ENCODE measurements around the gene ANKRD40.

ANKRD40 gene

DNA sequence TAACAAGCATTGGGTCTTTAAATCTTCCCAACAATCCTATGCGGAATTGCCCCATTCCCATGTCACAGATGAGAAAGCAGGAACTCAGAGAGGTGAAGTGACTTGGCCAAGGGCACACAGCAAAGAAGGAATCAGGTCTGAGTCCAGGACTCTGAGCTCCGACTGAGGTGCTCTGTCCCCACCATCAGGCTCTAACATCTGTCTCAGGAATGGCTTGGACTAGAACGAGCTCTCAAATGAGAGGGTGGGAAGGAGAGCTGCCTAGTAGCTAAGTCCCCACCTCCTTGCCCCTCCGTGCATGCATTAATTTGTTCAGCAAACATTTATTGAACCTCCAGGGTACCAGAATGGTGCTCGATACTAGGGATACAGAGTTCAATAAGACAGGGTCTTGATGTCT is 46.4 kb downstream of the ANKRD40 start:
- Histone ChIP-seq H3K9ac (ENCODE audit: low read depth in 1 of 2, low read length in 2 of 2) (peak overlapping the region in 1 of 2 donors; percentile 13), H3K27ac (ENCODE audit: low read depth, low read length) (peak overlapping the region; percentile 8), H3K4me3 (ENCODE audit: low read depth in 1 of 2, low read length in 2 of 2) (no peak overlapping the region), H3K4me1 (ENCODE audit: control insufficient read depth in 1 of 2, insufficient read depth in 2 of 2, low read length in 2 of 2) (peaks cover 49 to 57% of the 10 kb centered on the region in 2 donors), H3K36me3 (ENCODE audit: control insufficient read depth in 1 of 2, insufficient read depth in 2 of 2, low read length in 2 of 2) (no peaks in the 10 kb centered on the region), H3K27me3 (ENCODE audit: control insufficient read depth in 1 of 2, insufficient read depth in 2 of 2, low read length in 2 of 2) (no peaks in the 10 kb centered on the region), H3K9me3 (ENCODE audit: control insufficient read depth in 1 of 2, low read length in 2 of 2) (no peaks in the 10 kb centered on the region)

GRCh38 chr17:50660887-50661345 is 46.8 kb downstream of the ANKRD40 start:
- Histone ChIP-seq H3K9ac (ENCODE audit: low read depth in 1 of 2, low read length in 2 of 2) (peak overlapping the region; percentile 13 to 29), H3K27me3 (ENCODE audit: control insufficient read depth in 1 of 2, insufficient read depth in 2 of 2, low read length in 2 of 2) (no peaks in the 10 kb centered on the region), H3K36me3 (ENCODE audit: control insufficient read depth in 1 of 2, insufficient read depth in 2 of 2, low read length in 2 of 2) (no peaks in the 10 kb centered on the region), H3K27ac (ENCODE audit: low read depth, low read length) (no peak overlapping the region), H3K4me3 (ENCODE audit: low read depth in 1 of 2, low read length in 2 of 2) (no peak overlapping the region), H3K4me1 (ENCODE audit: control insufficient read depth in 1 of 2, insufficient read depth in 2 of 2, low read length in 2 of 2) (peaks cover 49 to 57% of the 10 kb centered on the region in 2 donors), H3K9me3 (ENCODE audit: control insufficient read depth in 1 of 2, low read length in 2 of 2) (no peaks in the 10 kb centered on the region)

GRCh38 chr17:50660042-50660886 is 47.5 kb downstream of the ANKRD40 start:
- Histone ChIP-seq H3K9ac (ENCODE audit: low read depth in 1 of 2, low read length in 2 of 2) (peak overlapping the region; percentile 13 to 29), H3K36me3 (ENCODE audit: control insufficient read depth in 1 of 2, insufficient read depth in 2 of 2, low read length in 2 of 2) (no peaks in the 10 kb centered on the region), H3K4me3 (ENCODE audit: low read depth in 1 of 2, low read length in 2 of 2) (no peak overlapping the region), H3K4me1 (ENCODE audit: control insufficient read depth in 1 of 2, insufficient read depth in 2 of 2, low read length in 2 of 2) (peaks cover 49 to 57% of the 10 kb centered on the region in 2 donors), H3K27me3 (ENCODE audit: control insufficient read depth in 1 of 2, insufficient read depth in 2 of 2, low read length in 2 of 2) (no peaks in the 10 kb centered on the region), H3K9me3 (ENCODE audit: control insufficient read depth in 1 of 2, low read length in 2 of 2) (no peaks in the 10 kb centered on the region), H3K27ac (ENCODE audit: low read depth, low read length) (no peak overlapping the region)

DNA sequence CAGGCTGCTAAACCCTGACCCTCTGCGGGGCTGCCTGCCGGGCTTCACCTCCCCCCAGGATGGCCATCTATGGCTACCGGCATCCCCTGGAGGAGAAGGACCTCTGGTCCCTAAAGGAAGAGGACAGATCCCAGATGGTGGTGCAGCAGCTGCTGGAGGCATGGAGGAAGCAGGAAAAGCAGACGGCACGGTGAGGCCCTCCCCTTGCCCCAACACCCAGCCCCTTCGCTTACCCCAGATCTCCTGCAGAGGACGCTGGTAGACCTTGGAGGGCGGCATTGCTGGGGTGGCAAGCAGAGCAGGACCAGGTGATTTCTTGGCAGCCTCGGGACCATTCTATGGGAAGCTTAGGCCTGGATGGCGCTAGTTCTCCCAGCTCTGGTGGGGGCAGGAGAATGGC is 48.5 kb downstream of the ANKRD40 start:
- no peaks in the 10 kb centered on the region for H3K36me3 ChIP-seq (ENCODE audit: control insufficient read depth in 1 of 2, insufficient read depth in 2 of 2, low read length in 2 of 2)
- no peak overlapping the region for H3K4me3 ChIP-seq (ENCODE audit: low read depth in 1 of 2, low read length in 2 of 2)
- H3K27ac ChIP-seq (ENCODE audit: low read depth, low read length) = no peak overlapping the region
- H3K4me1 ChIP-seq (ENCODE audit: control insufficient read depth in 1 of 2, insufficient read depth in 2 of 2, low read length in 2 of 2) = peaks cover 49 to 57% of the 10 kb centered on the region in 2 donors
- no peak overlapping the region for H3K9ac ChIP-seq (ENCODE audit: low read depth in 1 of 2, low read length in 2 of 2)
- no peaks in the 10 kb centered on the region for H3K27me3 ChIP-seq (ENCODE audit: control insufficient read depth in 1 of 2, insufficient read depth in 2 of 2, low read length in 2 of 2)
- H3K9me3 ChIP-seq (ENCODE audit: control insufficient read depth in 1 of 2, low read length in 2 of 2) = no peaks in the 10 kb centered on the region

DNA sequence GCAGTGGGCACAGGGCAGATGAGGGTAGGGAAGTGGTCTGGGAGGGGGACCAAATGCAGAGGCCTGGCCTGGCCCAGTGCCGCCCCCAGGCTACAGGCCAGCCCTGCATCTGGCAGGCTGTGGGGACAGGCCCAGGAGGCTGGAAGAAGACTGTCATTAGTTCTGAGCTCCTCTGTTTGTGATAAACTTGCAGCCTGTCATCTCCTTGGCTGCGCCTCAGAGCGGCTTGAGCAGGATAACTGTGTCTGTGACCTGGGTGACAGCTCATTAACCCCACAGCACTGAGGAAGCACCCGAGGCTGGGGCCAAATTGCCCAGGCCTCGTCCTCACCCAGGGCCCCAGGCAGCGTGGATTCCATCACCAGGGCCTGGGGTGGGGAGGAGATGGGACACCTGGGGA is 49.1 kb downstream of the ANKRD40 start:
- Histone ChIP-seq H3K4me1 (ENCODE audit: control insufficient read depth in 1 of 2, insufficient read depth in 2 of 2, low read length in 2 of 2) (peaks cover 49 to 57% of the 10 kb centered on the region in 2 donors), H3K9me3 (ENCODE audit: control insufficient read depth in 1 of 2, low read length in 2 of 2) (no peaks in the 10 kb centered on the region), H3K4me3 (ENCODE audit: low read depth in 1 of 2, low read length in 2 of 2) (no peak overlapping the region), H3K27ac (ENCODE audit: low read depth, low read length) (no peak overlapping the region), H3K9ac (ENCODE audit: low read depth in 1 of 2, low read length in 2 of 2) (no peak overlapping the region), H3K27me3 (ENCODE audit: control insufficient read depth in 1 of 2, insufficient read depth in 2 of 2, low read length in 2 of 2) (no peaks in the 10 kb centered on the region), H3K36me3 (ENCODE audit: control insufficient read depth in 1 of 2, insufficient read depth in 2 of 2, low read length in 2 of 2) (no peaks in the 10 kb centered on the region)

DNA sequence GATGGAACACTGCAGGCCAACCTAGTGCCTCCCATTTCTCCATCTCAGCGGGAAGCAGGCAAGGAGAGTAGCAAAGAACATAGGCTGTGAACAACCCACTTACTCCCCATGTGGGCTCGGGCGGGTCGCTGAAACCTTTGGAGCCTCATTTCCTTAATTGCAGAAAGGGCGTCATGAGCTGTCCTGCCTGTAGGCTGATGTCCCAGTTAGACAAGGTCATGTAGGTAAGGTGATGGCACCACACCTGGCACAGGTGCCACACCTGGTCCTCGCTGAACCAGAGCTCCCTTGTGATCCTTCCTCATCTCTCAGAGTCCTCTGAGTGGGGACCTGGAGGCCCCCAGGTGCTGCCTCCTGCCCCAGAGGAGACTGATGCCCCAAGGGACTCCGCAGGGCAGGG is 50.1 kb downstream of the ANKRD40 start:
- H3K36me3 ChIP-seq (ENCODE audit: control insufficient read depth in 1 of 2, insufficient read depth in 2 of 2, low read length in 2 of 2) = no peaks in the 10 kb centered on the region
- H3K4me1 ChIP-seq (ENCODE audit: control insufficient read depth in 1 of 2, insufficient read depth in 2 of 2, low read length in 2 of 2) = peaks cover 49 to 57% of the 10 kb centered on the region in 2 donors
- H3K27ac ChIP-seq (ENCODE audit: low read depth, low read length) = no peak overlapping the region
- H3K27me3 ChIP-seq (ENCODE audit: control insufficient read depth in 1 of 2, insufficient read depth in 2 of 2, low read length in 2 of 2) = no peaks in the 10 kb centered on the region
- H3K9me3 ChIP-seq (ENCODE audit: control insufficient read depth in 1 of 2, low read length in 2 of 2) = no peaks in the 10 kb centered on the region
- H3K4me3 ChIP-seq (ENCODE audit: low read depth in 1 of 2, low read length in 2 of 2) = peak overlapping the region in 1 of 2 donors; percentile 19
- H3K9ac ChIP-seq (ENCODE audit: low read depth in 1 of 2, low read length in 2 of 2) = no peak overlapping the region

DNA sequence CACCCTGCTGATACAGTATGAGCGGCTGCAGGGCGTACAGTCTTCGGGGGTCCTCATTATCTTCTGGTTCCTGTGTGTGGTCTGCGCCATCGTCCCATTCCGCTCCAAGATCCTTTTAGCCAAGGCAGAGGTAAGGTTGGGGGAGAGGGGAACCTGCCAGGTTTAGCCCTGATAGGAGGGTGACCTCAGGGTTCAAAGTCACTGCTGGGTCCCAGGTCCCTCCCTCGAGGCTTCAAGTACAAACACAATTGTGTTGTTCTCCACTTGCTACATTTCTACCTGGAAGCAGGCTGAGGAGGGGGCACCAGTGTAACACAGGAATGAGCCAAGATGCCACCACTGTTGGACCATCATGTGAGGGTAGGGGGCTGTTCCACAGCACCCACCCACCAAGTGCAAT is 50.7 kb downstream of the ANKRD40 start:
- Histone ChIP-seq H3K4me3 (ENCODE audit: low read depth in 1 of 2, low read length in 2 of 2) (peak overlapping the region in 1 of 2 donors; percentile 19), H3K9ac (ENCODE audit: low read depth in 1 of 2, low read length in 2 of 2) (no peak overlapping the region), H3K27me3 (ENCODE audit: control insufficient read depth in 1 of 2, insufficient read depth in 2 of 2, low read length in 2 of 2) (no peaks in the 10 kb centered on the region), H3K9me3 (ENCODE audit: control insufficient read depth in 1 of 2, low read length in 2 of 2) (no peaks in the 10 kb centered on the region), H3K27ac (ENCODE audit: low read depth, low read length) (no peak overlapping the region), H3K4me1 (ENCODE audit: control insufficient read depth in 1 of 2, insufficient read depth in 2 of 2, low read length in 2 of 2) (peaks cover 46 to 51% of the 10 kb centered on the region in 2 donors), H3K36me3 (ENCODE audit: control insufficient read depth in 1 of 2, insufficient read depth in 2 of 2, low read length in 2 of 2) (no peaks in the 10 kb centered on the region)

- Histone ChIP-seq H3K27me3 (ENCODE audit: control insufficient read depth in 1 of 2, insufficient read depth in 2 of 2, low read length in 2 of 2) (no peaks in the 10 kb centered on the region), H3K4me1 (ENCODE audit: control insufficient read depth in 1 of 2, insufficient read depth in 2 of 2, low read length in 2 of 2) (peaks cover 41 to 46% of the 10 kb centered on the region in 2 donors), H3K27ac (ENCODE audit: low read depth, low read length) (no peak overlapping the region), H3K4me3 (ENCODE audit: low read depth in 1 of 2, low read length in 2 of 2) (no peak overlapping the region), H3K36me3 (ENCODE audit: control insufficient read depth in 1 of 2, insufficient read depth in 2 of 2, low read length in 2 of 2) (no peaks in the 10 kb centered on the region), H3K9me3 (ENCODE audit: control insufficient read depth in 1 of 2, low read length in 2 of 2) (no peaks in the 10 kb centered on the region), H3K9ac (ENCODE audit: low read depth in 1 of 2, low read length in 2 of 2) (no peak overlapping the region)
Observed at GRCh38 chr17:50656509-50656908, 51.2 kb downstream of the ANKRD40 start.

- H3K36me3 ChIP-seq (ENCODE audit: control insufficient read depth in 1 of 2, insufficient read depth in 2 of 2, low read length in 2 of 2) = no peaks in the 10 kb centered on the region
- H3K4me1 ChIP-seq (ENCODE audit: control insufficient read depth in 1 of 2, insufficient read depth in 2 of 2, low read length in 2 of 2) = peaks cover 14 to 23% of the 10 kb centered on the region in 2 donors
- no peak overlapping the region for H3K9ac ChIP-seq (ENCODE audit: low read depth in 1 of 2, low read length in 2 of 2)
- H3K27me3 ChIP-seq (ENCODE audit: control insufficient read depth in 1 of 2, insufficient read depth in 2 of 2, low read length in 2 of 2) = no peaks in the 10 kb centered on the region
- H3K4me3 ChIP-seq (ENCODE audit: low read depth in 1 of 2, low read length in 2 of 2) = no peak overlapping the region
- H3K9me3 ChIP-seq (ENCODE audit: control insufficient read depth in 1 of 2, low read length in 2 of 2) = no peaks in the 10 kb centered on the region
- H3K27ac ChIP-seq (ENCODE audit: low read depth, low read length) = no peak overlapping the region
Observed at GRCh38 chr17:50653738-50654137, 54.0 kb downstream of the ANKRD40 start.

GRCh38 chr17:50651661-50652060 is 56.1 kb downstream of the ANKRD40 start:
- no peaks in the 10 kb centered on the region for H3K9me3 ChIP-seq (ENCODE audit: control insufficient read depth in 1 of 2, low read length in 2 of 2)

More at GRCh38 chr17:50651661-50652060, 56.1 kb downstream of the ANKRD40 start:
- peaks cover 0 to 2% of the 10 kb centered on the region in 2 donors for H3K4me1 ChIP-seq (ENCODE audit: control insufficient read depth in 1 of 2, insufficient read depth in 2 of 2, low read length in 2 of 2)
- H3K27me3 ChIP-seq (ENCODE audit: control insufficient read depth in 1 of 2, insufficient read depth in 2 of 2, low read length in 2 of 2) = no peaks in the 10 kb centered on the region
- H3K9ac ChIP-seq (ENCODE audit: low read depth in 1 of 2, low read length in 2 of 2) = no peak overlapping the region
- no peak overlapping the region for H3K27ac ChIP-seq (ENCODE audit: low read depth, low read length)
- H3K4me3 ChIP-seq (ENCODE audit: low read depth in 1 of 2, low read length in 2 of 2) = no peak overlapping the region
- no peaks in the 10 kb centered on the region for H3K36me3 ChIP-seq (ENCODE audit: control insufficient read depth in 1 of 2, insufficient read depth in 2 of 2, low read length in 2 of 2)
